Ammon's horn (tissue), 1 donor: ENCODE data around the gene COL5A2.
A peak's percentile ranks its signal among the peaks of the same experiment; 100 is the strongest.

ENCODE experiments used
- DNase-seq: peaks from one replicate; pipeline ENCODE4 v3.0.0-alpha.2; 2016; ENCODE audit warnings: low spot score

COL5A2 gene

DNA sequence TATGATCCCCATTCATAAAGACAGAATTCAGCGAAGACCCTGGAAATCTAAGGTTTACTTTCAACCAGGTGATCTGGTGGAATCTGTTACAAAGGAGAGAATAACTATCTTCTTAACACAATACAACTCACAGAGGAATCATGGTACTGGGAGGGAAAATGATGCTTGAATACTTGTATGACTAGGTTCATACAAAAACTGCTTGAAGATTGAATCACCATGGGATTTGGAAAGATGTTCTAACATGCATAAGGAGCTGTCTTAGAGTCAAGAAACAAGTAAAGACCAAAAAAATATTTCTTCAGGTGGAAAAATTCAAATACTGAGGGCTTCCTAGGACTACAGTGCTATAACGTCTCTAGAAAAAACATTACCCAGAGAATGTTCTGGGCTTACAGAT lies 32.2 kb downstream of the COL5A2 start:
- no peak for DNase-seq

DNA sequence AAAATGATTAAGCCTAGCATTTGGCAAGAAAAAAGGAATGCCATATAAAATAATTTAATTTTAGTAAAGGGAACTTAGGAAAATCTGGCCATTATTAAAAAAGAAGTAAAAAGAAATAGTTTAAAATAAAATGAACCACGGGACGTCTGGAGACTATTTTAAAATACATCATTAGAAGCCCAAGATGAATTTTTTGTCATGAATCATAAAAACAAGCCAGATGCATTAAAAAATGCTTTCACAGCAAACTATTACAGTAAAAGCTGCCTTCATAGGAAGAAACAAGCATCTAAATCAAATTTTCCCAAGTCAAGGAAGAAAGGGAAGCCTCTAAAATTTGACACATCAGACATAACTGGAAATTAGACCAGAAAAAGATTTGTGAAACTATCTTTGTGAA lies 33.0 kb downstream of the COL5A2 start:
- DNase-seq: no peak

DNA sequence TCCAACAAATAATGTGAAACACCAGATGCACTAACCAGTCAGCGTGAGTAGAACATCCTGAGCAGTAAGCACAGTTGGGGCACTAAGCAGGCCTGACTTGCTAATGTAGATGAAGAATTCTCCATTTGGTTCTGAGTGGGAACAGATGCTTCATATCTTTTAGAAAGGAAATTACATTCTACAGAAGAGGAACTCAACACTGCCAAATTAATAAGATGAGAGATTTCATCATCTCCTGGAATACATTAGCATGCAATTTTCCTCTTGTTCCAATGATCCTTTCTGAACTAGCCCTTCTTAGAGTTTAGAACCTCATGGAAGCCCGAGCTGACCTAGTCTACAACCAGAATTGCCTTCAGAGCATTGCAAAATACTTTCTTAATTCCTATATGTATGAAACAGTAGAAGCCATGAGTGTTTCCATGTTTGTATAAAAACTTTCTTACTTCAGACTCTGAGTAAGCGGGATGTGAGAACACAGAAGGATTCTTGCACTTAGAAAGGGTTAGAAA lies 34.8 kb downstream of the COL5A2 start:
- peak; percentile 11 for DNase-seq

DNA sequence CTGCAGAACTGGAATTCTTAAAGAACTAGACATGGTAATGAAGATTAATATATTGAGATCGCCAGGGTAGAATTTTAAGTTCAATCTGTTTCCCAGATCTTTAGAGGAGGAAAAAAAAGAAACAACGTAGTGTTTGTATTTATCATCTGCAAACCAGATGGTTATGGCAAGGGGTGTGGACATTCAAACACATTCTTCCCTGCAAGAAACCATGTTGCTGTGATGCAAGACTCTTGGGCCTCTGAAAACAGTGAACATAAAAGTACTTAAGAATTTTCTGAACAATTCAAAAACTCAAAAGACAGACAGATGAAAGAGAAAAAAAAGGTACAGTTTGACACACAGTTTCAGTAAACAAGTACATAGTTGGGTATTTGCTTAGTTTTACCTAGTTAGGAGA lies 35.6 kb downstream of the COL5A2 start:
- no peak for DNase-seq

DNA sequence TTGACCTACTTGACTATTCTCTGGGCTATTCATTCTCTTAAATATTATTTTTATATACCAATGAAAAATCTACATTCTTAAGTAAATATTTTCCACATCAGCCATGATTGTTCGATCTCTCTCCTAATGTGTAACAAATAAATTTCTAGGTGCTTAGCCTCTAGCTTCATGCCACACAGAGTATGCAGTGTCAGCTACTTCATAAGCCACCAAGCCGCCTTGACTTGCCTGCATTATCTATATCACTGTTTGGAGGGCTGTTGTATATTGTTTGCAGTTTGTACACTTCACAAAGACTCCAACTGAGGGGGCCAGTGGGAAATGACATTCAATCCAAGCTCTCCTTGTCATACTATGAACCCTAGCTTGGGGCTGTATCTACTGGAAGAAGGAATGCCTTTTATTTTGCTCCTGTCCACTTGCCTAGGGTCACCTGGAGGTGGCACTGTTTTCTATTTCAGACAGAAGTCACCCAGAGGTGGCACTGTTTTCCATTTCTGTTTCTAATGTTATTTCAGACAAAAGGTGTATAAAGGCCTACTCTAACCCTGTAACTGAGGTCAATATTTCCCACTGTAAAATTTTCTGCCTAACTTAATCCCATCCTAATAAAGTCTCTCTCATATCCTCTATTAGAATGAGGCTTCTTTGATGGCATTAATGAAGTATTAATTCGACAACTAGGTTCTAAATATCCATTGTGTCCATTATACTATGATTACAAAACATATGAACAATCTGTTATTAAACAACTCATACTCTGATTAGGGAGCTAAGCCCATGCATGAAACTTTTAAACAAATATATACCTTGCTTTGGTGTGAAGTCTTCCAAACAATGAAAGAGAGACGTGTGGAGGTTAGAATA lies 36.4 kb downstream of the COL5A2 start:
- no peak for DNase-seq

DNA sequence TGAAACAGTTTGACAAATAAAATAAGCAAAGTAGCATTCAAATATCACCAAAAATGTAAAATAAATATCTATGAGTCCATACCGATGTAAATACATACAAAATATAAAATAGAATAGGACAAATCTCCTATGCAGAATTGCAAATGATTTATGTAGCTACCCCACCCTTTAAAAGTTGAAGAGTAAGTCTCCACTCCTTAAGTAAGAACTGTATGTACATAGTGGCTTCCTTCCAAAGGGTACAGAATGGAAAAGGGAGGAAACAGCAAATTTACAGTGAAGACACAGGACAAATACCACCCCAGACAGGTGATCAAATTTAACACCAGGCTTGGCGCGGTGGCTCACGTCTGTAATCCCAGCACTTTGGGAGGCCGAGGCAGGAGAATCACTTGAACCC lies 40.8 kb downstream of the COL5A2 start:
- DNase-seq: no peak

DNA sequence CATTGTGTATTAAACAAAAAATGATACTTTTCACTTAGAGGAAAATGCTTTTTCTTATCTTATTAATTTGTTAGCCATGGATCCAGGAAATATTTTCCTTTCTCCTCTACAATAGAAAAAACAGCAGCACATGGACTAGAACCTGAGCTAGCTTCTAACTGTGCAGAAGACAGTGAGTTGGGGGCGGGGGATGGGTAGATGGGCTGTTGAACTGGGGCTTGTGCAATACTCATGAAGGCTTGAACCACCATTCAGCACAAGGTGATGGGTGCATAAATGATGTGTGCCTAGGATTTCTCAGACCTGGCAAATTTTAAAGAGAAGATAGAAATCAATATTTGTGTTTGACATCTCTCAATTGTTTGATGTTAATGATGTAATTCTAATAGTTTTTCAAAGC lies 42.0 kb downstream of the COL5A2 start:
- DNase-seq: no peak

DNA sequence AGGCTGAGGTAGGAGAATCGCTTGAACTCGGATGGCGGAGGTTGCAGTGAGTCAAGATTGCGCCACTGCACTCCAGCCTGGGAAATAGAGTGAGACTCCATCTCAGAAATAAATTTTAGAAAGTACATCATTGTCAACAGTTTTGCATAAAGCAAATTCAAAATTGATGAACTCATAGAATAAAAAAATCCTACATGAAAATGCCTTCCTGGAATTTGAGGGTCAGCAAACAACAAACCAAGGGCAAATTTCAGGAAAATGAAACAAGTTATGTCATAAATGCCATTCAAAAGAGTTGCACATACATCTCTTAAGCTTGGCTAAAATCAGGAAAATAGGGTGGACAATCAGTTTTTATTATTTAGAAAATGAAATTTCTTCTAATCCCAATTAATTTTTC lies 45.1 kb downstream of the COL5A2 start:
- DNase-seq: no peak

DNA sequence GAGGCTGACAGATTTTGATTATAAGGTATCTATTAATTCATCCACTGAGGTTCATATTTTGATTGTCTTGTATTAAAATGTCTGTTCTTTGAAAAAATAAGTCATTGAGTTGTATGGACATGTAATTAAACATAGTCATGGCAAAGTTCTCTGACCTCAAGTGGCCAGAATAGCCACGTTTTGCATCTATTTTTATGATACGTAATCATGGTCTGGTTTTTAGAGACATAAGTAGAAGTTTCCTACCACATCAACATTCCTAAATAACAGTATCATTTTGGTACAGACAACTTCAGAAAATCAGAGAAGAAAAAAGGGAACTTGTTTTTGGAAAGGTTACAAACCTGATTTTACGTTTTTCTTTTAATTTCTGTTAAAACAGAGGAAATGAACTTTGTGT lies 47.6 kb downstream of the COL5A2 start:
- DNase-seq: no peak

DNA sequence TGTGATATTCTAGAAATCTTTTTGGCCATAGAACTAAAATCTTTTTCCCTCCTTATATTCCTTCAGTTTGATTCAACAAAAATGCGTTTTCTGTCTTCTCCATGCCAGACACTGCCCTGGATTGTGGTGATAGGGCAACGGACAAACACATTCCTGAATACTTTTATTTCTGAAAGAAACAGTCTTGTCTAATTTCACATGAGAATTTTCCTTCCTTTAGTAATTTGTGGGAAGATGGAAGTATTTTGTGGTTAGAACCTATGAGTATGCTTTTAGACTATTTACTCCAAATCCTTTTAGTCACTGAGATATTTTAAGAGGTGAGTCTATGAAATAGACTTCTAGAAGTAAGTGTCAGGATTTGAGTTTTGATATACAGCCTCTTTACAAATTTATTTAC lies 49.6 kb downstream of the COL5A2 start:
- no peak for DNase-seq

DNA sequence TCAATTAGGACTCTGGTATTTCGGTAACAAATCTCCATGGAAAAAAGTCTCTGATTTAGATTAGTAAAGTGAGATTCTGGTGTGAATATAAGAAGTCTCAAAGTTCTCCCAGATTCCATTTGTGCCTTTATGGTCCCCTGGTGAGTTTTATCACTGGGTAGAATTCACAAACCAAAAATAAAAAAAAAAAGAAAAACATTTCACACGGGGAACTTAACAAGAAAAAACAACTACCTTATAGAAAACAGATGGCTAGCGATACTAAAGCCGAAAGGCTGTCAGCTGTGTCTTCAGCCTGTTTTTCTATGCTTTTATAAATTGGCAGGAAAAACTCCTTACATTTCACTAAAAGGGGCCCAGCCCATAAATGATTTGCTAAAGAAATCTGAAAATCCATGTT lies 50.6 kb downstream of the COL5A2 start:
- DNase-seq: no peak

DNA sequence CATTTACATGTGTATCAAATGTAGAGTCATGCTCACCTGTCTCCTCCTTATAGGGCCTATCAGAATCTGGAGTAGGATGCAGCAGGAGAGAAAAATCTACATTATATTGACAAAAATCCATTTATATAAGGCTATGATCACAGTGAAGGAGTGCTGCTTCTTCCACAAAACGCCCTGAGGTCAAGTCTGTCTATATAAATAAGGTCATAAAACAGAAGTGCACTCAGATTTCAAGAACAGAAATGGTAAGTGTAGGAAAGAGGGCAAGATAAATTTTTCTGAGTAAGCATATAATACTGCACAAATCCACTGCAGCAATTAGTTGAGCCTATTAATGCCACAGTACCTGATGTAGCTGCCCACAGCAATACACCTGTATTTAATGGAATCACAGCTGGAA lies 51.8 kb downstream of the COL5A2 start:
- DNase-seq: no peak

DNA sequence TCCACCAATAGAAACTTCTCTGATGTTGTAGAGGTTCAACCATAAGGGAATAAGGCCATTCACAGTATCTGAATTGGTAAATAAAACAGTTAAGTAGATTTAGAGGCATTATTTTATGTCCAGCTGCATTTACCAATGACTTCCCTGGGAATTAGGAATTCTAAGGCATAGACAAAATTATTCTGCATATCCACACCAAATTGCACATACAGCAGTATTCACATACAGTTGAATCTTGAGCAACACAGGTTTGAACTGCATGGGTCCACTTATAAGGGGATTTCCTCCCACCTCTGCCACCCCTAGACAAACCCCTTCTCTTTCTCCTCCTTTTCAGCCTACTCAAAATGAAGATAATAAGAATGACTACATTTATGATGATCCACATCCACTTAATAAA lies 54.4 kb downstream of the COL5A2 start:
- no peak for DNase-seq

DNA sequence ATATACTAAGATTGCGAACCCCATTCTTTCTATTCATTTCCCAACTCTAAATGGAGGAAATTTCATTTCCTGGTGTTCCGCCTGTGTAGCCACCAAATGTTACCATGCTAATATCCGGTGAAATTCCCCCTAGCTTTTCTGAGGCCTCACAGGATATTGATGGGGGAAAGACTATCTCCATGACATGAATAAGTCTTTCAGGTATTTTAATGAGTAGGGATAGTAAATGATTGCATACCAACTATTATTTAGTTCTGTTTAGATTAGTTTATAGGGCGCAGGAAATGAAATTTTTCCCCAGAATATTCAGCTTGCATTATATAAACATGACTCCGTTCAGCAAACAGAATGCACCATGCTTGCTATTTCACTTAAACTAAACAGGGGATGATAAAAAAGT lies 55.4 kb downstream of the COL5A2 start:
- no peak for DNase-seq

DNA sequence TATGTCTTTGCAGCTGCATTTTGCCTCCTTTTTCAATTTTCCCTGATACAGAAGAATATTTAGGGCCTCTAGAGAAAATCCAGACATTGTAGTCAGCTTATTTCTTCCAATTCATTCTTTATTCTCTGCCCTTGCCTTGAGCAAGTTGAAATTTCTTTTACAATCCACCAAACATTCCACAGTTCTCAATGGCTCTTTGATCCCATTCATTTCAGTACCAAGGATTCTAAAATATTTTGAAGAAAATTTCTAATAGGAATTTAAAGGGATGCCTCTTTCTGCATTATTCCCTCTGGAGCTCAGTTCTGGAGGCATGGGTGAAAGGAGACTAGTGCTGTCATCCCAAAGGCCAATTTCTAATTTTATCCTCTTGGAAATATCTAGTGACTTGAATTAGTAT lies 61.2 kb downstream of the COL5A2 start:
- DNase-seq: no peak

DNA sequence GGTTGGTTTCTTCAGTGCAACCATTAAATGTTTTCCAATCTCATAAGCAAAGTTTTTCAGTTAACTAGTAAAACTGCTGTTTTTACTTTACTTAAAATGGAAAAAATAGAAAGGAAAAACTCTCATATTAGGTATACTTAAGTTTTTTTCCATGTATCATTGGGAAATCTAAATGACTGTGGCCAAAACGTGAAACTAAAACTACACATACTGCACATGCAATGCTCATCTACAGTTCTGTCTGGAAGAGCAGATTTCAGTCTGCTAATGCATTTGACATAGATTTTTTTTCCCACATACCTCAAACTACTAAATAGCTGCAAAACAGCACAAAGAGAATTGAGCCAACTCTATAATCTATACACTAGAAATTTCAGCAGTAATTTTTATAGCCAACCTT lies 62.6 kb downstream of the COL5A2 start:
- no peak for DNase-seq

DNA sequence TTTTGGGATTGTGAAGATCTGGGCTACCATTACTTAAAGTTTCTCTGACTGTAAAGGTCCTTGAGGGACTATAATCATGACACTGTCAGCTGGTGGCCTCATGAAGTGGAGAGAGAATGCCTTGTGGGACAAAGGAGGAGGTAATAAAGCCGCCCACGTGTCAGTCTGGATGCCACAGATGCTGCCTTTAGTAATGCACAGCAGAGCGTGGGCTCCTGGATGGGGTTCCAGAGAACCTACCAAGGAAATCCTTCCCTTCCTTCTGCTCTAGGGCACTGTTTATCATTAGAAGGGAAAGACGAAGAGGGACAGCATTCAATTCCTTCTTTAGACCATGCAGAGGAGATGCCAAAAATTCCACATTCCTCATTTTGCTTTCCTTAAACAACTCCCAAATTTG lies 63.5 kb downstream of the COL5A2 start:
- peak; percentile 12 for DNase-seq

DNA sequence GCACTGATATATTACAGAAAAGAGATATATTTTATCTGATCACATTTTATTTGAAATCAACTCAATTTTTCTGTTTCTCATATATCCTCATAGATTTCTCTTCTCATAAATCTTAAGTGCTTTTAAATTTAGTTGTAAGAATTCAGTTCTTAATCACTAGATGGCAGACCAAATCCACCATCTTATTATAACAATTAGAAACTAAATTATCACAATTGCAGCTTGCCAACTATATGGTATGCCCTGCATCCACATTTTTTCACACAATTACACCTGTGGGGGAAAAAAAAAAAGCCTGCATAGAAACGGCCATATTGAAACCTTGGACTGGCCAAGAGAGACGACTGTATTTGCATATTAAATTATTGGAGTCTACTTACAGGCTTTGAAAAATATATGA lies 64.4 kb downstream of the COL5A2 start:
- DNase-seq: no peak

DNA sequence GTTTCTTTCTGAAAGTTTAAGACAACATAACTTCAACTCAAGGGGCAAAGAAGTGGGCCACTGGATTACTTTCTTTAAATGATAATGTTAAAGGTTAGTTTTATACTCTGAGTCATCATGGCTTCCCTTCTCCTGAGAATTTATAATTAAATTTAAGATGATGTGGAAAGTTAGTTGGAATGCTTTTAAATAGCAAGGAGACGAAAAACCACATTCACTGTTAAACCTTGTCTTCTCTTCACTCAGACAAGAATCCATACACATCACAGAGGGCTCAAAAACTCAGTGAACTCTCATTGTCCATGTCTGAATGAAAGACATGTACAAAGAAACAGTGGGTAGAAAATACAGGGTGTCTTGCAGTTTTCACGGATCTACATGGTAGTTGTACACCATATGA lies 65.6 kb downstream of the COL5A2 start:
- DNase-seq: no peak

DNA sequence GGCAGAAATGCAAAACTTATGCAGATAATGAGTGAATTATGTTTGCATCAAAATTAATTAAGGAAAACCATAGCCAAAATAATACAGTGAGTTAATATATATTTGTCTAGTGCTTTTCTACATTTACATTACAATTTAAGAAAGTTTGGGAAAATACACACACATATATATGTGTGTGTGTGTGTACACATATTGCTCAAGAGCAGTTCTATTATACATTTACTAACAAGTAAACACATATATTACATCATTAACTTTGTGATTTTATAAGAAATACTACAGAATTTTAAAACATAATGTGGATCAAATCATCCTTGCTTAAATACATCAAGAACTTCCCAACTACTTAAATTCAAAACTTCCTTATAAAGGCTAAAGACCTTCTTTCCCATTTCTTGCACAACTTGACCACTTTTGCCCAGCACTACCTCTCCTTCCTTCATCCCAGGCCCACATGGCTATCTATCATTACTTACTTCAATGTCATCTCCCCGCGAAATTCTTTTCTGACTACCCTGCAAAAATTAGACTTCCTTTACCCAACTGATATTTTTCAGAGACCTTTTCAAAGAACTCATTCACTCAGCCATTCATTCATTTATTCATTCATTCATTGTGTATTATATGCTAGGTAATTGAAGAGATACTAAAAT lies 68.4 kb downstream of the COL5A2 start:
- no peak for DNase-seq

DNA sequence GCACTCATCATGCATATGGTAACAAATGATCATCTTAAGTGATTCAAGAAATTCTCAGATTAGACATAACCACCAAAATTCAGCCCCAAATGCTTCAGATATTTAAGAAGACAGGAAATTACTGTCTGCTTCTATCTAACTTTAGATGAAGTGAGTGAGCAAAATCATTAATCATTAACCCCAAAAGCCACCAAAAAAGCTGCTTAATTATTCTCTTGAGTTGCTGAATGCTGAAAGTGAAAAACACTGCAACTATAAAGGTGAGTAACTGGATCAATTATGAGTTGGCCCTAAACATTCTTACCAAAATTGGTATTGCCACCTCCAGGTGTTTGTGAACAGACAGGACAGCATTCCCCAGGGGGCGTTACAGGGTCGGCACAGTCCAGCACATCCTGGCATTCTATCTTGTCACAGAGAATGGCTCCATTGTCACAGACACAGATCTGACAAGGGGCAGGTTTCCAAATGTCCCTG lies 69.6 kb downstream of the COL5A2 start:
- DNase-seq: no peak

DNA sequence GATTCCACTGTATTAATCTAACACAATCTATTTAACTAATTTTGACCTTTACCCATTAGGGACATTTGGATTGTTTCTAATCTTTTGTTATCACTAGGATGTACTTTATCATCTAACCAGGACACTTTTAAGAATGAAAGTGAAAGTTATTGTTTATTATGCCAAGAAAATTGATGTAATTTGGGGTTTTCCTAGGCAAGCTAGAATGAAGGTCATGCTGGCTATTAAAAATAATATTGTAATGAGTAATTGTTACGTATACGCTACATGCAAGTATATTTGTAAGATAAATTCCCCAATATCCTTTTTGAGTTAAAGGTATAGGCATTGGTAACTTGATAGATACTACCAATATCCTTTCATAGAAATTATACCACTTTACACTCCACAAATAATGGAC lies 74.6 kb downstream of the COL5A2 start:
- DNase-seq: no peak

DNA sequence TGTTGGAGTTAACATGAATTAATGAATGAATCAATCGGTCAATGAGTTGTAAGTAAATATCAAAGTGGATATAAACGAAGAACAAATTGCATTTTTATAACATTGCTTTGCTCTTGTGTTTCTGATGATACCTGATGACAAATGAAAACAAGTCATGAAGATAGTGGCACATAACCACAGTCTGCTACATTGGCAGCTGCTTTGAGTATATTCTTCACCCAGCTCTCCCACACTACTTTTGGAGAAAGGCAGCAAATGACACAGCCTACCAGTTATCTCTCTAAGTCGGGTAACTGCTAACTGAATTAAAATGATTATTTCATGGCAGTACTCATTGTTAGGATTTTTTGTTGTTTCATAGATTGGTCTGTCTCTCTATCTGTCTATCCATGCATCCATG lies 76.8 kb downstream of the COL5A2 start:
- no peak for DNase-seq

DNA sequence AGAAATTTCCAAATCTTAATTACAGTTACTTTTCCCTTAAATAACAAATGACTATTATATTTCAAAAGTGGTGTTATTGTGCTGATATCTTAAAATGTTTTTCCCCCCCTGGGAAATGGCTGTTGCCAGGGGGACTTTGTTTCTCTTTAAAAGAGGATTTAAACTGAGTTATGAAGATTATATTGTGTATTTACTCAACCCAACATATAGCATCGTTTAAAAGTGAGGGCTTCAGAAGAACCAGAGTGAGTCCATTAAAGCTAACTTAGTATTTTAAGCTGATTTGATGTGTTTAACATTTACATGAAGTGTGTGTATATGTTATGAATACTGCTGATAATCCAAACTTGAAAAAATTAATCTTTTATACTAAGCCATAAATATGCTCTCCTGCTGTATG lies 81.6 kb downstream of the COL5A2 start:
- DNase-seq: no peak
